ENCODE results near the gene TCF20. TPM values are rescaled to one million over a fixed set of nuclear protein-coding genes. Genes with fewer than 3 reads are reported as not detected.
A peak's percentile ranks its signal among the peaks of the same experiment; 100 is the strongest.

The TCF20 gene
- polyA plus RNA-seq, 1 of the 3 experiments (the other 2 are of a cell fraction): 8.5 TPM

DNA sequence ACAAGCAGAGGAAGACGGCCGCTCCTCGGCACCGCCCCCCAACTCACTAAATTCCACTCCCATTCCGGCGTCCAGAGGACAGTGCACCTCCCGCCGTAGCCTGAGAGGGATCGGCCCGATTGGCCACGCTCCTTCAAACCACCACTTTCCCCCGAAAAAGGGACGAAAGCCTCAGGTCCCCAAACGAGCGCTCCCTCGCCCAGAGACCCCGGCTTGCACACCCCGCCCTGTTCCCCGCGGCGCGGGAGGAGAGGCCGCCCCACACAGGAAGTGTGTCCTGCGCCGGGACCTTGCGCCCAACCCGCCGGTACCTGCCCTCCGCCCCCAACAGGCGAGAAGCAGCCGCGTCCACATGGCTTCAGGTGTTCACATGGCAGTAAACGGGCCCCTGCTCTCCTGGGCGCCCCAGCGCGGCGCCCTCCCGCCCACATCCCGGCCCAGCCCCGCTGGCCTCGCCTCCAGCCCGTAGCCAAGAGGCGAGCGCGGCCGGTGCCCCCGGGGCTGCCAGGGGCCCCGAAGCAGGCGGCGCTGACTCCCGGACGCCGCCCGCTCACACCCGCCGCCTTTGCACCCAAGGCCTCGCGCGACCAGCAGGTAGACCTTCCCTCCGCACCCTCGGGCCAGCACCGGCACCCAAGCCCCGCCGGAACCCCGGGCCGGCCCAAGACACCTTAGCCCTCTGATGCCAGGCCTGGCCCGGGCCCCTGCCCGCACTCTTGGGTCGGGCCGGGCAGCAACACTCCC, 849 bp downstream of the TCF20 start:
- Histone ChIP-seq H3K27ac (ENCODE audit: low read depth in 2 of 2, low read length in 1 of 2) (peak overlapping the region; percentile 49 to 68; a peak in 3 of 4 replicates), H3K4me3 (ENCODE audit: low read depth in 2 of 2, low read length in 1 of 2) (peak overlapping the region; percentile 65 to 73), H3K79me2 (ENCODE audit: insufficient read depth) (peaks cover 52% of the 10 kb centered on the region), H3K9me3 (no peaks in the 10 kb centered on the region), H3K27me3 (ENCODE audit: insufficient read depth) (no peaks in the 10 kb centered on the region), H3K4me1 (ENCODE audit: control insufficient read depth in 1 of 2, insufficient read depth in 2 of 2, low read depth in 1 of 2, low read length in 1 of 2) (peaks cover 0 to 2% of the 10 kb centered on the region in 2 experiments; a peak in 2 of 4 replicates), H4K20me1 (ENCODE audit: insufficient read depth) (peaks cover 43% of the 10 kb centered on the region), H3K4me2 (peak overlapping the region; percentile 73), H3K9me2 (no peaks in the 10 kb centered on the region), H3K36me3 (replicated peaks in 1 of 2; ENCODE audit: control insufficient read depth in 1 of 2, insufficient read depth in 2 of 2, low read length in 1 of 2) (no peaks in the 10 kb centered on the region), H3K9ac (peak overlapping the region; percentile 71), H3F3A (replicated peaks; ENCODE audit: insufficient read depth) (peaks cover 3% of the 10 kb centered on the region), H2AFZ (ENCODE audit: low read depth) (no peak overlapping the region)
- TF ChIP-seq TEAD4 (IDR thresholded peaks at IDR 0.05; ENCODE audit: borderline replicate concordance, insufficient read depth): no peak
- no peak for TF ChIP-seq FOSL2 (IDR thresholded peaks at IDR 0.05; ENCODE audit: borderline replicate concordance, low read depth)
- TF ChIP-seq, protein P1, sequence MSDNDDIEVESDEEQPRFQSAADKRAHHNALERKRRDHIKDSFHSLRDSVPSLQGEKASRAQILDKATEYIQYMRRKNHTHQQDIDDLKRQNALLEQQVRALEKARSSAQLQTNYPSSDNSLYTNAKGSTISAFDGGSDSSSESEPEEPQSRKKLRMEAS (IDR thresholded peaks at IDR 0.05; ENCODE audit: low read depth): no peak
- TF ChIP-seq MXI1 (IDR thresholded peaks at IDR 0.05; ENCODE audit: low read depth, low read length): peak; percentile 41
- TF ChIP-seq JUND (IDR thresholded peaks at IDR 0.05): no peak
- no peak for TF ChIP-seq RCOR1 (IDR thresholded peaks at IDR 0.05; ENCODE audit: low read length)
- DNase-seq: peak; percentile 62
- ChIA-PET CTCF (no interaction called here), POLR2A (no interaction called here)
- 0% methylated on average over 2 of the region's 70 CpGs for WGBS (ENCODE audit: low lambda C conversion rate)

DNA sequence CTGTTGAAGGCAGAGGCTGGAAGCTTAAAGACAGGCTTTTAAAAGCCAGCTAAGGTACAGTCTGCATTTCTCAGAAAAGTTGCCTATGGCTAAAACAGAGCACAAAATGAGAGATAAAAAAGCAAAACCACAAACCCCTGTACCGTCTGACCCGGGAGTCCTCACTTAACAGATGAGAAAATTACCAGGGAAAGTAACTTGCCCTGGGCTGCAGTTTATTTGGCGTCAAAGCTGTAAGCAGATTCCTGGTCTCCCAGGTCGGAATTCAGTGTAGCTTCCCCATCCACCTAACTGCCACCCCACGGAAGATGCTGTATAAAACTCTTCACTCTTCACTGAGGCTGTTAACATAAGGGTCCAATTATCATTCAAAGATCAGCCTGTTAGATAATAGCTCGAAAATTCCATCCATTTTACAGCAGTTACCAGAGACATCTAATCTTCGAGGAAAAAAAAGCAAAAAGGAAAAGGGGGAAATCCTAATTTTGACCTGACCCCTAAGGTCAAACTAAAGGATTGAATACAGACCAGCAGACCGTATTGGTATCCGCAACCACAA, 1.5 kb downstream of the TCF20 start:
- peak overlapping the region; percentile 39 to 49; a peak in 3 of 4 replicates for H3K27ac ChIP-seq (ENCODE audit: low read depth in 2 of 2, low read length in 1 of 2)
- POLR2A ChIA-PET: no interaction called here
- no peaks in the 10 kb centered on the region for H3K9me3 ChIP-seq
- H2AFZ ChIP-seq (ENCODE audit: low read depth): no peak overlapping the region
- peaks cover 0 to 2% of the 10 kb centered on the region in 2 experiments; a peak in 2 of 4 replicates for H3K4me1 ChIP-seq (ENCODE audit: control insufficient read depth in 1 of 2, insufficient read depth in 2 of 2, low read depth in 1 of 2, low read length in 1 of 2)
- H3K36me3 ChIP-seq (replicated peaks in 1 of 2; ENCODE audit: control insufficient read depth in 1 of 2, insufficient read depth in 2 of 2, low read length in 1 of 2): no peaks in the 10 kb centered on the region
- 9% methylated on average over 9 of the region's 9 CpGs for WGBS (ENCODE audit: low lambda C conversion rate)
- H3K79me2 ChIP-seq (ENCODE audit: insufficient read depth): peaks cover 57% of the 10 kb centered on the region
- peak overlapping the region; percentile 73 for H3K4me2 ChIP-seq
- peak overlapping the region; percentile 65 to 73 for H3K4me3 ChIP-seq (ENCODE audit: low read depth in 2 of 2, low read length in 1 of 2)
- H3K27me3 ChIP-seq (ENCODE audit: insufficient read depth): no peaks in the 10 kb centered on the region
- H3F3A ChIP-seq (replicated peaks; ENCODE audit: insufficient read depth): peaks cover 3% of the 10 kb centered on the region
- H3K9me2 ChIP-seq: no peaks in the 10 kb centered on the region
- H4K20me1 ChIP-seq (ENCODE audit: insufficient read depth): peaks cover 48% of the 10 kb centered on the region
- peak; percentile 33 for DNase-seq
- peak overlapping the region; percentile 71; the same call in 1 of the 2 replicates for H3K9ac ChIP-seq
- CTCF ChIA-PET: interaction anchor here (0.6 kb wide), 1 partner anchor 11 kb away, joined by 3 read pairs; no protein-coding TSS in a partner anchor
- TF ChIP-seq, protein P2, sequence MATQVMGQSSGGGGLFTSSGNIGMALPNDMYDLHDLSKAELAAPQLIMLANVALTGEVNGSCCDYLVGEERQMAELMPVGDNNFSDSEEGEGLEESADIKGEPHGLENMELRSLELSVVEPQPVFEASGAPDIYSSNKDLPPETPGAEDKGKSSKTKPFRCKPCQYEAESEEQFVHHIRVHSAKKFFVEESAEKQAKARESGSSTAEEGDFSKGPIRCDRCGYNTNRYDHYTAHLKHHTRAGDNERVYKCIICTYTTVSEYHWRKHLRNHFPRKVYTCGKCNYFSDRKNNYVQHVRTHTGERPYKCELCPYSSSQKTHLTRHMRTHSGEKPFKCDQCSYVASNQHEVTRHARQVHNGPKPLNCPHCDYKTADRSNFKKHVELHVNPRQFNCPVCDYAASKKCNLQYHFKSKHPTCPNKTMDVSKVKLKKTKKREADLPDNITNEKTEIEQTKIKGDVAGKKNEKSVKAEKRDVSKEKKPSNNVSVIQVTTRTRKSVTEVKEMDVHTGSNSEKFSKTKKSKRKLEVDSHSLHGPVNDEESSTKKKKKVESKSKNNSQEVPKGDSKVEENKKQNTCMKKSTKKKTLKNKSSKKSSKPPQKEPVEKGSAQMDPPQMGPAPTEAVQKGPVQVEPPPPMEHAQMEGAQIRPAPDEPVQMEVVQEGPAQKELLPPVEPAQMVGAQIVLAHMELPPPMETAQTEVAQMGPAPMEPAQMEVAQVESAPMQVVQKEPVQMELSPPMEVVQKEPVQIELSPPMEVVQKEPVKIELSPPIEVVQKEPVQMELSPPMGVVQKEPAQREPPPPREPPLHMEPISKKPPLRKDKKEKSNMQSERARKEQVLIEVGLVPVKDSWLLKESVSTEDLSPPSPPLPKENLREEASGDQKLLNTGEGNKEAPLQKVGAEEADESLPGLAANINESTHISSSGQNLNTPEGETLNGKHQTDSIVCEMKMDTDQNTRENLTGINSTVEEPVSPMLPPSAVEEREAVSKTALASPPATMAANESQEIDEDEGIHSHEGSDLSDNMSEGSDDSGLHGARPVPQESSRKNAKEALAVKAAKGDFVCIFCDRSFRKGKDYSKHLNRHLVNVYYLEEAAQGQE (IDR thresholded peaks at IDR 0.05; ENCODE audit: low read depth, low read length): no peak
- no peak for TF ChIP-seq ELF1 (IDR thresholded peaks at IDR 0.05)
- no peak for TF ChIP-seq RFX5 (IDR thresholded peaks at IDR 0.05; ENCODE audit: low read length)
- no peak for TF ChIP-seq EZH2phosphoT487 (IDR thresholded peaks at IDR 0.05; ENCODE audit: borderline replicate concordance, low read depth)
- 0 out of 2 replicates have a peak, but pooled peaks have one; percentile 41 for TF ChIP-seq TCF12 (IDR thresholded peaks at IDR 0.05)
- TF ChIP-seq, protein P3, sequence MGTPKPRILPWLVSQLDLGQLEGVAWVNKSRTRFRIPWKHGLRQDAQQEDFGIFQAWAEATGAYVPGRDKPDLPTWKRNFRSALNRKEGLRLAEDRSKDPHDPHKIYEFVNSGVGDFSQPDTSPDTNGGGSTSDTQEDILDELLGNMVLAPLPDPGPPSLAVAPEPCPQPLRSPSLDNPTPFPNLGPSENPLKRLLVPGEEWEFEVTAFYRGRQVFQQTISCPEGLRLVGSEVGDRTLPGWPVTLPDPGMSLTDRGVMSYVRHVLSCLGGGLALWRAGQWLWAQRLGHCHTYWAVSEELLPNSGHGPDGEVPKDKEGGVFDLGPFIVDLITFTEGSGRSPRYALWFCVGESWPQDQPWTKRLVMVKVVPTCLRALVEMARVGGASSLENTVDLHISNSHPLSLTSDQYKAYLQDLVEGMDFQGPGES (IDR thresholded peaks at IDR 0.05; ENCODE audit: low read depth, low read length): no peak
- no peak for TF ChIP-seq TEAD4 (IDR thresholded peaks at IDR 0.05; ENCODE audit: borderline replicate concordance, insufficient read depth)
- no peak for TF ChIP-seq FOSL2 (IDR thresholded peaks at IDR 0.05; ENCODE audit: borderline replicate concordance, low read depth)
- TF ChIP-seq CHD2 (IDR thresholded peaks at IDR 0.05; ENCODE audit: low read length, partially characterized antibody): no peak
- TF ChIP-seq NRF1 (IDR thresholded peaks at IDR 0.05; ENCODE audit: low read depth, low read length): no peak
- TF ChIP-seq RCOR1 (IDR thresholded peaks at IDR 0.05; ENCODE audit: low read length): 0 out of 2 replicates have a peak, but pooled peaks have one; percentile 22
- TF ChIP-seq GABPA (IDR thresholded peaks at IDR 0.05; ENCODE audit: low read depth): no peak
- no peak for TF ChIP-seq EP300 (IDR thresholded peaks at IDR 0.05; ENCODE audit: borderline replicate concordance in 1 of 2, low read depth in 1 of 2, low read length in 1 of 2)
- no peak; the same call in 1 of the 2 replicates for TF ChIP-seq RAD21 (IDR thresholded peaks at IDR 0.05; ENCODE audit: low read length)
- no peak for TF ChIP-seq FOXM1 (IDR thresholded peaks at IDR 0.05; ENCODE audit: low read depth)
- TF ChIP-seq, protein P4, sequence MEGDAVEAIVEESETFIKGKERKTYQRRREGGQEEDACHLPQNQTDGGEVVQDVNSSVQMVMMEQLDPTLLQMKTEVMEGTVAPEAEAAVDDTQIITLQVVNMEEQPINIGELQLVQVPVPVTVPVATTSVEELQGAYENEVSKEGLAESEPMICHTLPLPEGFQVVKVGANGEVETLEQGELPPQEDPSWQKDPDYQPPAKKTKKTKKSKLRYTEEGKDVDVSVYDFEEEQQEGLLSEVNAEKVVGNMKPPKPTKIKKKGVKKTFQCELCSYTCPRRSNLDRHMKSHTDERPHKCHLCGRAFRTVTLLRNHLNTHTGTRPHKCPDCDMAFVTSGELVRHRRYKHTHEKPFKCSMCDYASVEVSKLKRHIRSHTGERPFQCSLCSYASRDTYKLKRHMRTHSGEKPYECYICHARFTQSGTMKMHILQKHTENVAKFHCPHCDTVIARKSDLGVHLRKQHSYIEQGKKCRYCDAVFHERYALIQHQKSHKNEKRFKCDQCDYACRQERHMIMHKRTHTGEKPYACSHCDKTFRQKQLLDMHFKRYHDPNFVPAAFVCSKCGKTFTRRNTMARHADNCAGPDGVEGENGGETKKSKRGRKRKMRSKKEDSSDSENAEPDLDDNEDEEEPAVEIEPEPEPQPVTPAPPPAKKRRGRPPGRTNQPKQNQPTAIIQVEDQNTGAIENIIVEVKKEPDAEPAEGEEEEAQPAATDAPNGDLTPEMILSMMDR (IDR thresholded peaks at IDR 0.05): no peak
- no peak for TF ChIP-seq MXI1 (IDR thresholded peaks at IDR 0.05; ENCODE audit: low read depth, low read length)

All from SK-N-SH (cell line).